NCI-H345 treated with DMSO at 0.1 percent for 48 hours (cell line): ENCODE measurements around the gene ACER3.
A peak's percentile ranks its signal among the peaks of the same experiment; 100 is the strongest.
"Not testable (repeated sequence)": the region's sequence is repeated elsewhere in the genome, so short reads cannot be mapped to it uniquely, and the experiment has no call there.

ENCODE experiments used
- DNase-seq: peaks from one replicate; lab custom pipeline; 2025; ENCODE audit not compliant: unreplicated experiment; lab: John Stamatoyannopoulos, UW

Gene ACER3

DNA sequence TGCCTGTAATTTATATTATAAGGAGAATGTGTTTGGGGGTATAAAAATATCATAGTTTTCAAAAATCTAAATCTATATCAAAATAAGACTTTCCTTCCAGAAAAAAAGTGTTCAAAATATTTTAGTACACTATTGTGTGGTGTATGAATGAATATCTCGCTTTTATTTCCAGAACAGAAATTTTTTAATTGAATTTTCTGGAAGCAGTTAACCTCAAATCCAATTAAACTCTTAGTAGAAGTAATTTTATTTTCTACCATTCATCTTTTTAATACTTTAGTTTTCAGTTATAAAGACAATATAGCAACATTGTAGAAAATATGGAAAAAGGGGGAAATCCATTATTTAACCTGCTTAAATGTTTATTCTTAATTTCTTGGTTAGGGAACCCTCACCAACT is 58.7 kb downstream of the ACER3 start:
- no peak for DNase-seq

DNA sequence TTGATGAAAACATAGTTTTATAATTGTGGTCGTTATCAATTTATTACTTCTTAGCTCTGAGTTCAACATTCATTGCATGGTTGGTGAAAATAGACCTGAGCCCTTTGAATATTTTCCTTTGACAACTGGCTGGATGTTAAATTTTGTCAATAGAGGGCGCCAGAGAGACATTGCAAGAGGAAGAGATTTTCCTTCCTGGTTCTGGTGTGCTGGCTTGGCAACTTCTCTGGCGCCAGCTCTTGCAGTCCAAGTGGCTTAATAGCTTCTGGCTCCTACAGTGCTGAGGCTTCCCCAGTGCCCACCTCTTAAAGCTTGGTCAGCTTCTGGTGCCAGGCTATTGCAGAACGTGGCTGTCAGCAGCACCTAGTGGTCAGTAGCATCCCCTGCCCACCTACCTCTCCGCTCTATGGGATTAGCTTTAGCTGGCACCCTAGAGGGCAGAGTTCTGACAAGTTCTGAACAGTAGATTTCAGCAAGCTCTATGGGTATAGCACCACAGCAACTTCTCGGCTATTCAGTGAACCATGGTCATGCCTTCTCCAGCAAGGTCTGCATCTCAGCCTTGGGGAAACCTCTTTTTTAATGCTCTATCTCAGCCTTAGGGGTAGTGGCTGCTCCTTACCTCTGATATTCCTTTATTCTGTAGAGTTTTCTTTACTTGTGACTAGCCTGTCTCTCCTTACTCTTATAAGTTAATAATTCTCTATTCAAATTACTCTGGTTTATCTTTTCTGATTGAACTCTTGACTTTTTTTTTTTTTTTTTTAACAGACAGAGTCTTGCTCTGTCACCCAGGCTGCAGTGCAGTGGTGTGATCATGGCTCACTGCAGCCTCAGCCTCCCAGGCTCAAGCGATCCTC is 59.4 kb downstream of the ACER3 start:
- DNase-seq, result peak; percentile 65

DNA sequence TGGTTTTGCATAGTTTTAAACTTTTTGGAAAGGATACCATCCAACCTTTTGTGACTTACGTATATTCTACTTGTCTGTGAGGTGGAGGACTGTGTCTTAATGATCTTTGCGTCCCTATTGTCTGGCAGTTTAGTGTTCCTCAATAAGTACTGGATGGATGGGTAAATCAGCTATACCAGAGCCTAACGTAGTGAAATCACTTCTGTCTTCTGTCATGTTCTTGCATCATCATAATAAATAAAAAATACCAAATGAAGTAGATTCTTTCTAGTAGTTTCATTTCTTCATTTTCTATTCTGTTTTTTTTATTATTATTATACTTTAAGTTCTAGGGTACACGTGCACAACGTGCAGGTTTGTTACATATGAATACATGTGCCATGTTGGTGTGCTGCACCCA is 66.4 kb downstream of the ACER3 start:
- no peak for DNase-seq

GRCh38 chr11:76935042-76935441 is 74.3 kb downstream of the ACER3 start:
- DNase-seq, result no peak

- no peak for DNase-seq
Measured at GRCh38 chr11:76939219-76939631, 78.5 kb downstream of the ACER3 start.

- DNase-seq, result no peak
Measured at GRCh38 chr11:76944225-76944624, 83.5 kb downstream of the ACER3 start.

- no peak for DNase-seq
Measured at GRCh38 chr11:76946223-76946622, 85.5 kb downstream of the ACER3 start.

- no peak for DNase-seq
Measured at GRCh38 chr11:76947190-76947589, 86.5 kb downstream of the ACER3 start.

- DNase-seq, result no peak
Measured at GRCh38 chr11:76947800-76948199, 87.1 kb downstream of the ACER3 start.

DNA sequence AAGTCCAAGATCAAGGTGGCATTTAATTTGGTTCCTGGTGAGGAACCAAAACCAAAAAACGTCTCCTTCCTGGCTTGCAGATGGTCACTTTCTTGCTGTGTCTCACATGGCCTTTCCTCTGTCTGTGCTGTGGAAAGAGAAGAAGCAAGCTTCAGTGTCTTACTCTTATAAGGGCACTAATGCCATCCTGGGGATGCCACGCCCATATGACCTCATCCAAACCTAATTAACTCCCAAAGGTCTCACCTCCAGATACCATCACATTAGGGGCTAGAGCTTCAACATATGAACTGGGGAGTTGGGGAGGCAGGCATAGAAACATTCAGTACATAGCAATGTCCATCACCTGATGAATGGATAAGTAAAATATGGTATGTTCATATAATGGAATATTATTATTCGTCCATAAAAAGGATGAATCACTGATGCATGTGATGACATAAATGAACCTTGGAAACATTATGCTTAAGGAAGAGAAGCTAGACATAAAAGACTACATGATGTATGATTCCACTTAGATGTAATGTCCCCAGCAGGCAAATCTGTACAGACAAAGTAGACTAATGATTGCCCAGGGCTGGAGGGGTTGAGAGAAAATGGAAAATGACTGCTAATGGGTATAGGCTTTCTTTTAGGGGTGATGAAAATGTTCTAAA is 94.9 kb downstream of the ACER3 start:
- DNase-seq, result no peak

DNA sequence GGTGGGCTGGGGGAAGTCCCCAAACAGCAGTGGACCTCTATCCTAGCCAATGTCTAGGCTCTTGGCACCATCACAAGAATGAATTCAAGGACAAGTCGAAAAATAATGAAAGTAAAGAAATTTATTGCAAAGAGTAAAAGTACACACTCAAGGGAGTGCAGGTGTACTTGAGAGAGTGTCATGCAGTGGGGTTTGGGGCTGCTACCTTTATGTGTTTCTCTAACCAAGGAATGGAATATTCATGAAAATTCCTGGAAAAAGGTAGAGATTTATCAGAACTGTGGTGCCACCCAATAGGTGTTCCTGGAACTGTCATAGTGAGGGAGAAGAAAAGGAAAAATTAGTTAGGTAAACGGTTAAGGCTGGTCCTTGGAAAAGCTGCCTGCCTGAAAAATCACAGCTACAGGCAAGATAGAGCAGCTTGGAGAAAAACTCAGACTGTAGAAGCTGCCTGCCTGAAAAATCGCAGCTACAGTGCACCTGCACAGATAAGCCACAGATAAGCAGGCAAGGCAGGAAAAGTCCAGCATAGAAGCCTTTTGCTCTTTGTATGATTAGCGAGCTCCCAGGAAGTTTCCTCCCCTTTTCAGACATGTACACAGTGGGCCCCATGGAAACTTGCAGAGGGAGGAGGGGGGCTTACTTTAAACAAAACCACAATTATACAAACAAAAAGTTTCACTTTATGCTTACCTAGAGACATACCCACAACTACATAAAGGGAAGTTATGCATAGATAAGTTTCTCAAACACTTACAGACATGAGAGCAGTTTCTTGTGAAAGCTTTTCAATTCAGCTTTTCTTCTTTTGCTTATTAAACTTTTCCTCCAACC is 102.1 kb downstream of the ACER3 start:
- no peak for DNase-seq

DNA sequence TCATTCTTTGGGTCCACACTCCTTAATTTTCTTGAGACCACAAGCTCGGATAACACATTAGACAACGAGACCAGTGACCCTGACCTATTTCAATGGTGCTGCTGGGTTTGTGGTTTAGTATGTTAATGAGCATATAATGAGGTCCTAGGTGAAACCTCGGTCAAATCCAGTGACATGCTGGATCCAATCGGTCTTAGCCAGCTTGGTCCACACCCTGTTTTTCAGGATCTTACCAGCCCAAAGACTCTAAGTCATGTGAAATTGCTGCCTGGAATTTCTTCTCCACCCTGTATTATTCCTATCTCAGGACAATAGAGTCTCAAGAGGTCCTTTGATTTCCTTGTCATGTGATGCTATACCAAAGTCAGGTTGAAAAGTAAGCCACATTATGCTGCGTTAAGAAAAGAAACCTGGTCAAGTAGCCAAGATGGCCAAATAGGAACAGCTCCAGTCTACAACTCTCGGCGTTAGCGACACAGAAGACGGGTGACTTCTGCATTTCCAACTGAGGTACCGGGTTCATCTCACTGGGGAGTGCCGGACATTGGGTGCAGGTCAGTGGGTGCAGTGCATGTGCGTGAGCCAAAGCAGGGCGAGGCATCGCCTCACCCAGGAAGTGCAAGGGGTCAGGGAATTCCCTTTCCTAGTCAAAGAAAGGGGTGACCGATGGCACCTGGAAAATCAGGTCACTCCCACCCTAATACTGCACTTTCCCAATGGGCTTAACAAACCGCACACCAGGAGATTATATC is 102.9 kb downstream of the ACER3 start:
- not testable (repeated sequence) for DNase-seq

DNA sequence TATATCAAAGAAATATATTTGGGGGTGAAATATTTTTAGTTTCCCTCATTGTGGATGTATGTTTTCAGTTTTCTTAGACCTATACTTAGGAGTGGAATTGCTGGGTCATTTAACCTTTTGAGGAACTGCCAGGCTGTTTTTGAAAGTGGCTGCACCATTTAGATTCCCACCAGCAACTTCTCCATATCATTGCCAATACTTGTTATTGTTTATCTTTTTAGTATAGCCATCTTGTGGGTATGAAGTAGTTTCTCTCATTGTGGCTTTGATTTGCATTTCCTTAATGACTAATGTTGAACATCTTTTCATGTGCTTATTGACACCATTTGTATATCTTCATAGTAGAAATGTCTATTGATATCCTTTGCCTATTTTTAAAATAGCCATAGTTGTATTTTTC is 111.3 kb downstream of the ACER3 start:
- no peak for DNase-seq

- no peak for DNase-seq
Measured at GRCh38 chr11:76974179-76974891, 113.6 kb downstream of the ACER3 start.

DNA sequence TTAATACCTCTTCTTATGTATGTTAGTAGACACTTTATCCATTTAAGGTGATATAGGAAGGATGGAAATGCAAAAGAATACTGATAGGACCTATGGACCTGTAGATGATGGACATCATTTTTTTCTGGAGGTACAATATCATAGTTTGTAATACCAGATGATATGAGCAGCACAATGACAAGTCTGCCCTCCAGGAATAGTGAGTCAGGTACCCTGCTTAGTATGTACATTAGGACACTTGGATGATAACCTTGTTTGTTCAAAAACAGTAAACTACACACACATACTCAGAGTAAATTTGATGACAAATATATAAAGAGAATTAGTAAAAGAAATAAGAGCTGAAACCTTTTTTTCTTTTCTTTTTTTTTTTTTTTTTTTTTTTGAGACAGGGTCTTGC is 114.8 kb downstream of the ACER3 start:
- no peak for DNase-seq

DNA sequence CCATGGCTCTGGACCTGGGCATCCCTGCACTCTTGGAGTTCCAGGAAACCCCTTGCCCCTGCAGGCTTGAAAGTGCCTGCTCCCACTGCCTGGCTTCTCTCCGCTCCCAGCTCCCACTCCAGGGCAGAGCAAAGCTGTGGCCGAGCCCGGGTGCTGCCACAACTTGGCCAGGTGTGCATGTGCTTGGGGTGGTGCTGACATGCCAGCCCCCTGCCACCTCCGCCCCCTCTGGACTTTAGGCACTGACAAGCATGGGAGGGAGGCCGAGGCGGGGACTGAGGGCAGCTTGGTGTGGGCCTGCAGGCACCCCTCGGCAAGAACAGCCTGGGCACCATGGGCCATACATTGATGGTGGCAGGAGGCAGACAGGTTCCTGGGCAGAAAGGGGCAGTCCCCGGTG is 117.1 kb downstream of the ACER3 start:
- DNase-seq, result no peak

DNA sequence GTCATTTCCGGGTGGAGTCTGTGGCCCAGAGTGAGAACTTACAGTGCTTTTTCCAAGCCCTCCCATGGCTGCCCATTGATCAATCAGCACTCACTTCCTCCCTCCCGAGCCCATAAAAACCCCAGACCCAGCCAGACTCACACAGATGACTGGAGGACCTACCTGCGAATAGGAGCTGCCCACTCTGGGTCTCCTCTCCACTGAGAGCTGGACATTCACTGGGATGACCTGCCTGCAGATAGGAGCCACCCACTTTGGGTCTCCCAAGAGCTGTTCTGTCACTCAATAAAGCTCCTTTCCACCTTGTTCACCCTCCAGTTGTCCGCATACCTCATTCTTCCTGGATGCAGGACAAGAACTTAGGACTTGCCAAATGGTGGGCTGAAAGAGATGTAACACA is 117.5 kb downstream of the ACER3 start:
- DNase-seq, result no peak

- DNase-seq, result no peak
Measured at GRCh38 chr11:76978818-76979217, 118.1 kb downstream of the ACER3 start.

DNA sequence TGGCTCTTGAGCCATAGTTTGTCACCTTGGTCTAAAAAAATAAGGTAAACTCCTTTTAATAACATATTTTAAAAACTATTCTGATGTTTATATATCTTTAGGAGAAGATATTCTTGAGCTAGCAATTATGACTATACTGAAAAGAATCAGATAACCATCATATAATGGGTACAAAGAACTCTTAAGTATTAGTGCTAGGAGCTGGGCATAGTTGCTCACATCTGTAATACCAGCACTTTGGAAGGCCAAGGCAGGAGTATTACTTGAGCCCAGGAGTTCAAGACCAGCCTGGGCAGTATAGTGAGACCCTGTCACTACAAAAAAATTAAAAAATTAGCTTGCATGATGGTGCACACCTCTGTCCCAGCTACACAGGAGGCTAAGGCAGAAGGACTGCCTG is 119.5 kb downstream of the ACER3 start:
- no peak for DNase-seq

GRCh38 chr11:76984743-76985142 is 124.0 kb downstream of the ACER3 start:
- DNase-seq, result no peak
